Colonic mucosa (tissue), 4 donors: ENCODE measurements around the gene AGMAT. TPM values are rescaled to one million over a fixed set of nuclear protein-coding genes. Genes with fewer than 3 reads are reported as not detected.
A peak's percentile ranks its signal among the peaks of the same experiment; 100 is the strongest.

Experiments used
- DNase-seq: peaks from one replicate; pipeline ENCODE4 v3.0.0-alpha.2; 2020
- H3K27ac ChIP-seq: fragments of 200-600 bp; one replicate; pipeline ENCODE4 v1.8.0; 2021
- H3K27me3 ChIP-seq: fragments of 200-600 bp; one replicate; pipeline ENCODE4 v1.8.0; 2021
- H3K36me3 ChIP-seq: fragments of 200-600 bp; one replicate; pipeline ENCODE4 v1.8.0; 2021
- H3K4me1 ChIP-seq: fragments of 200-600 bp; one replicate; pipeline ENCODE4 v1.8.0; 2021; ENCODE audit warnings: mild to moderate bottlenecking
- H3K4me3 ChIP-seq: fragments of 200-600 bp; one replicate; pipeline ENCODE4 v1.8.0; 2021
- H3K9ac ChIP-seq, 2 donors: one replicate each; pipeline ENCODE4 v1.7.0; 2013; ENCODE audit warnings: control low read depth in 2 of 2, low read depth in 2 of 2, low read length in 2 of 2
- H3K9me3 ChIP-seq: fragments of 200-600 bp; one replicate; pipeline ENCODE4 v1.8.0; 2021
- CTCF ChIP-seq: fragments of 200-600 bp; IDR thresholded peaks from one replicate; pipeline ENCODE4 v1.8.0; 2022; ENCODE audit warnings: antibody characterized with exemption, mild to moderate bottlenecking
- intact Hi-C: fragments of 100-400 bp; cut with DNase I; formaldehyde crosslinking; loops from one replicate; pipeline ENCODE4 v1.14.1; 2022
- total RNA-seq, 2 donors: library from RNA; stranded (reverse); fragmentation: NEBNext Ultra II Directional in 1 of 2; extraction: Animal tissue kit (Norgen Biotek cat#: 25700) in 1 of 2; gene quantifications; one replicate each; pipeline ENCODE4 v1.2.1, GENCODE V29; 2021
- donor health status: healthy.
- donor health status: DM: no; HTN: no; CAD: no.
- donor health status: DM: no; HTN: no; CAD: no.

Gene AGMAT
- total RNA-seq, 2 donors from 2014 or later, result 21.6 to 54.2 TPM

- Histone ChIP-seq H3K4me1 (peaks cover 5% of the 10 kb centered on the region), H3K9me3 (no peaks in the 10 kb centered on the region), H3K4me3 (peak within 1 kb of the TSS; percentile 83), H3K9ac (peak within 1 kb of the TSS; percentile 74 to 95), H3K36me3 (no peaks in the 10 kb centered on the region), H3K27ac (peak within 1 kb of the TSS; percentile 89), H3K27me3 (no peaks in the 10 kb centered on the region)
- intact Hi-C loops, result no loop called here
- peak; percentile 100 for DNase-seq
- TF ChIP-seq CTCF, result no peak
These were observed 58.1 kb downstream of the AGMAT start, which contains the start of gene DNAJC16 for GRCh38 chr1:15526490-15527339. Gene DNAJC16 (plus strand): TSS chr1:15526848. CDS start chr1:15529106, 2,258 bp downstream.

GRCh38 chr1:15526021-15526489, 58.8 kb downstream of the AGMAT start:
- Histone ChIP-seq H3K4me3 (peak overlapping the region; percentile 83), H3K36me3 (no peaks in the 10 kb centered on the region), H3K9ac (peak overlapping the region; percentile 68 to 95), H3K4me1 (peaks cover 5% of the 10 kb centered on the region), H3K27me3 (no peaks in the 10 kb centered on the region), H3K27ac (peak overlapping the region; percentile 89), H3K9me3 (no peaks in the 10 kb centered on the region)
- peak; percentile 50 for DNase-seq
- no peak for TF ChIP-seq CTCF
- intact Hi-C loops, result no loop called here

GRCh38 chr1:15525050-15526020, 59.5 kb downstream of the AGMAT start:
- peak; percentile 49 for DNase-seq
- Histone ChIP-seq H3K27me3 (no peaks in the 10 kb centered on the region), H3K27ac (peak overlapping the region; percentile 89), H3K9ac (peak overlapping the region; percentile 68 to 95), H3K9me3 (no peaks in the 10 kb centered on the region), H3K4me3 (peak overlapping the region; percentile 32), H3K4me1 (peaks cover 5% of the 10 kb centered on the region), H3K36me3 (no peaks in the 10 kb centered on the region)
- no peak for TF ChIP-seq CTCF
- intact Hi-C loops, result no loop called here

GRCh38 chr1:15524283-15525049, 60.4 kb downstream of the AGMAT start:
- Histone ChIP-seq H3K36me3 (no peaks in the 10 kb centered on the region), H3K27me3 (no peaks in the 10 kb centered on the region), H3K9ac (peak overlapping the region; percentile 72 to 88), H3K9me3 (no peaks in the 10 kb centered on the region), H3K4me3 (peak overlapping the region; percentile 76), H3K4me1 (peaks cover 5% of the 10 kb centered on the region), H3K27ac (peak overlapping the region; percentile 94)
- peak; percentile 100 for DNase-seq
- intact Hi-C loops, result no loop called here
- no peak for TF ChIP-seq CTCF

GRCh38 chr1:15524021-15524282, 60.9 kb downstream of the AGMAT start, which contains the start of gene CASP9:
Gene CASP9 (minus strand): TSS chr1:15524215. CDS start chr1:15524200, 15 bp downstream.
- Histone ChIP-seq H3K4me1 (peaks cover 5% of the 10 kb centered on the region), H3K4me3 (peak within 1 kb of the TSS; percentile 76), H3K36me3 (no peaks in the 10 kb centered on the region), H3K27ac (peak within 1 kb of the TSS; percentile 94), H3K9ac (peak within 1 kb of the TSS; percentile 72 to 95), H3K9me3 (no peaks in the 10 kb centered on the region), H3K27me3 (no peaks in the 10 kb centered on the region)
- intact Hi-C loops, result no loop called here
- TF ChIP-seq CTCF, result no peak
- no peak for DNase-seq
